Activated CD4-positive, alpha-beta T cell treated with anti-CD3 and anti-CD28 coated beads, Interleukin-2, amount 10 ng/mL, durations not matched to agents 7 days and 5 days (primary cell): ENCODE data around the gene ARHGAP15. TPM values are rescaled to one million over a fixed set of nuclear protein-coding genes. Genes with fewer than 3 reads are reported as not detected.
A peak's percentile ranks its signal among the peaks of the same experiment; 100 is the strongest.

ENCODE experiments used
- CTCF ChIA-PET: fragments of 350-600 bp; sonication (Branson Sonifier 250); formaldehyde crosslinking; loops from one replicate; lab custom pipeline; 2021; ENCODE audit warnings: antibody characterized with exemption; lab: Charles Lee
- POLR2A ChIA-PET: fragments of 350-600 bp; sonication (Branson Sonifier 250); formaldehyde crosslinking; loops from one replicate; lab custom pipeline; 2021; ENCODE audit warnings: antibody characterized with exemption; lab: Charles Lee
- DNase-seq: peaks from one replicate; pipeline ENCODE4 v3.0.0-alpha.2; 2020
- H3K27ac Mint-ChIP-seq: one replicate; pipeline ENCODE4 v1.8.0; 2021; ENCODE audit warnings: mild to moderate bottlenecking, moderate library complexity, mixed read lengths
- H3K27me3 Mint-ChIP-seq: one replicate; pipeline ENCODE4 v1.8.0; 2021; ENCODE audit warnings: mixed read lengths
- H3K36me3 Mint-ChIP-seq: one replicate; pipeline ENCODE4 v1.8.0; 2021; ENCODE audit warnings: low read depth, mixed read lengths
- H3K4me1 Mint-ChIP-seq: one replicate; pipeline ENCODE4 v1.8.0; 2021; ENCODE audit warnings: mixed read lengths
- H3K4me3 Mint-ChIP-seq: one replicate; pipeline ENCODE4 v1.8.0; 2021; ENCODE audit warnings: mild to moderate bottlenecking, moderate library complexity, mixed read lengths
- H3K9me3 Mint-ChIP-seq: one replicate; pipeline ENCODE4 v1.8.0; 2021; ENCODE audit warnings: mixed read lengths
- total RNA-seq, 2 experiments: library from RNA; stranded (reverse); gene quantifications; one replicate each; pipeline ENCODE4 v1.2.3, GENCODE V29; 2021

The ARHGAP15 gene
- total RNA-seq, 2 experiments from 2014 or later = 189 to 197 TPM

DNA sequence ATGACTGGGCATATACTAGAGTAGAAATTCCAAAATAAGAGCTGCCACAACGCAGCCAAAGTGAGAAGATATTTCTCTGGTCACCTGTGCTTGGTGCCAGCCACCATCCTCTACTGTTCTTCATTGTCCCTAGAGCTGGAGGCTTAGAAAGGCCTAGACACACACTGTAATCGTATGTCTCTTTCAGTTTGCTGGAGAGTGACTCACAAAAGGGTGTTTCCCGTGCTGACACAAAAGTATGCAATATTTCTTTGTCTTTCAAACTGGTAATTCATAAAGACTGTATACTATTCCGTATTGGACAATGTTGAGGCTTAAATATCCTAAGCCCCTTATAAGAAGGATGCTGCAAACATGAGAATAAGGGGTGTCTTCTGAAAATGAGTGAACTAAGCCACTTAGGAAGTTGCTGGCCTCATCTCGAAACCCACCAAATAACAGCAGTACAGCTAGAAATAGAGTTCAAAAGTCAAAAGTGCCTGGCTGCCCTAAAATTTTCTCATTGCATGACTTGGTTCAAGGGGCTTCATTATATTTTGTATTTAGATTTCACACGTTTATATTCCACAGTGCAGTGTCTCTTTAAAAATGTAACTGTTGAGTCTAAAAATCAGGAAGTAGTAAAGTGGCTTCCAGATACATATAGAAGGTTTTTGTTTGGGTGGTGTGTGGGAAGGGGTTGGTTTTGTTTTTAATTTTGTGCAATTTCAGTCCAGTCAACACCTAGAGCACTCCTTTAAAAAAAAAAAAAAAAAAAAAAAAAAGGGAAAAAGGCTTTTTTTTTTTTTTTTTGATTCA is 601.1 kb downstream of the ARHGAP15 start:
- POLR2A ChIA-PET = interaction anchor here (0.6 kb wide), 1 partner anchor 9 kb away, joined by 3 read pairs; no protein-coding TSS in a partner anchor
- CTCF ChIA-PET = no interaction called here

DNA sequence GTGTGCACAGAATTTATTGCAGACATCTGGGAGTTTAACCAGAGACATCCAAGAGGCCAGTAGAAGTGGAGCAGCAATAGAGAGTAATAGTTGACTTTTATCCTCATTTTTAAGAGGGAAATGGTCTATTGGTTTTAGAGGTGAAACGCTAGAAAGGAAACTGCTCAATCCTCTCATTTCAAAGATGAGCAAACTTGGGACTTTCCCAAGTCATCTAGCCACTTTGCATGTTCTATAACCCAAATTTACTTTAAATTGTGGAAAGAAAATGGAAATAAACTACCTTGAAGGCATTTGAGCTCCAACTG is 601.7 kb downstream of the ARHGAP15 start:
- no peak overlapping the region for H3K4me3 Mint-ChIP-seq
- no peaks in the 10 kb centered on the region for H3K9me3 Mint-ChIP-seq
- H3K27ac Mint-ChIP-seq = no peak overlapping the region
- POLR2A ChIA-PET = no interaction called here
- no peak for DNase-seq
- no peaks in the 10 kb centered on the region for H3K27me3 Mint-ChIP-seq
- CTCF ChIA-PET = no interaction called here
- peaks cover 37% of the 10 kb centered on the region for H3K36me3 Mint-ChIP-seq
- H3K4me1 Mint-ChIP-seq = peaks cover 31% of the 10 kb centered on the region

More for the DNA sequence above, 601.1 kb downstream of the ARHGAP15 start:
- peaks cover 33% of the 10 kb centered on the region for H3K36me3 Mint-ChIP-seq
- H3K4me3 Mint-ChIP-seq = no peak overlapping the region
- DNase-seq = peak; percentile 10
- peaks cover 31% of the 10 kb centered on the region for H3K4me1 Mint-ChIP-seq
- H3K9me3 Mint-ChIP-seq = no peaks in the 10 kb centered on the region
- H3K27ac Mint-ChIP-seq = peak overlapping the region; percentile 14
- H3K27me3 Mint-ChIP-seq = no peaks in the 10 kb centered on the region

- Mint-ChIP-seq H3K4me3 (no peak overlapping the region), H3K27ac (no peak overlapping the region), H3K36me3 (peaks cover 31% of the 10 kb centered on the region), H3K4me1 (peaks cover 30% of the 10 kb centered on the region), H3K9me3 (no peaks in the 10 kb centered on the region), H3K27me3 (no peaks in the 10 kb centered on the region)
- no peak for DNase-seq
- CTCF ChIA-PET = no interaction called here
- POLR2A ChIA-PET = no interaction called here
Observed at GRCh38 chr2:143732076-143732475, 602.9 kb downstream of the ARHGAP15 start.

DNA sequence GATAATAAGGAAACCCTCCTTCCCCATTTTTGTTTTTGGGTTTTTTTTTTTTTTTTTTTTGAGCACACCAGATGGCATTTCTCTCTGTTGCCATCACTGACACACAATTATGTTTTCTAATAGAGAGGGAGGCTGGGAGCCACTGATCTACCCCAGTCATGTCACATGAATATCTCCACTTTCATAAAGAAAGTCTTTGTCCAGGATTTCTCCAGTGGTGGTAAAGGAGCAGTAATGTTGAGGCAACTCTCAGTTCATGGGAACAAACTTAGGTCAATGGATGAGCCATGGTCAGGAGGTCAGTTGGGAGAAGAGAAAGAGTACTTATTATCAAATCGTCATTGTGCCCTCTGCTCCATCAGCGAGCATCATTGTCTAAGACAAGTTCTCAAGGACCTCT is 603.7 kb downstream of the ARHGAP15 start:
- Mint-ChIP-seq H3K36me3 (peaks cover 31% of the 10 kb centered on the region), H3K27me3 (no peaks in the 10 kb centered on the region), H3K9me3 (no peaks in the 10 kb centered on the region)

DNA sequence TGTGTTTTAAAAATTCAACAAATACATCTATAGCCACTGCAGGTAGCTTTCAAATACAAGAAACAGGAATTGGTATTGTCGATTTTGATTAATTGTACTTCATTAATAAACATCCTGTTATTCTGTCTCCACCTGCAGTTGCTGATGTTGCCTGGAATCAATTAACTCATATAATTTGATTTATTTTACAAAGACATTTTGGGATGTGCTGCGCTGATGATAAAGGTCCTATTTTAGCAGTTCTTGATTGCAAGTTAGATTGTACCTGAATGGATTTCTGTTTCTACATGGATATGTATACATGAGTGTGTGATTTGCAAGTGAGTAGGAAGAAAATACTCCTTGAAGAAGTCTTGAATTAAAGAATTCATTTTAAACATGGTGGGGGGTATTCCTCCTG is 605.3 kb downstream of the ARHGAP15 start:
- ChIA-PET POLR2A (no interaction called here), CTCF (no interaction called here)
- no peaks in the 10 kb centered on the region for H3K27me3 Mint-ChIP-seq
- no peak for DNase-seq
- H3K9me3 Mint-ChIP-seq = no peaks in the 10 kb centered on the region
- H3K4me1 Mint-ChIP-seq = peaks cover 13% of the 10 kb centered on the region
- no peak overlapping the region for H3K4me3 Mint-ChIP-seq
- H3K36me3 Mint-ChIP-seq = peaks cover 28% of the 10 kb centered on the region
- H3K27ac Mint-ChIP-seq = no peak overlapping the region

More for the DNA sequence above, 603.7 kb downstream of the ARHGAP15 start:
- Mint-ChIP-seq H3K27ac (no peak overlapping the region), H3K4me3 (no peak overlapping the region), H3K4me1 (peaks cover 28% of the 10 kb centered on the region)
- ChIA-PET CTCF (no interaction called here), POLR2A (no interaction called here)
- no peak for DNase-seq

- H3K27ac Mint-ChIP-seq = no peak overlapping the region
- H3K9me3 Mint-ChIP-seq = peaks cover 5% of the 10 kb centered on the region
- H3K4me3 Mint-ChIP-seq = no peak overlapping the region
- ChIA-PET CTCF (interaction anchor here (0.6 kb wide), 1 partner anchor 63 kb away, joined by 3 read pairs; no protein-coding TSS in a partner anchor), POLR2A (no interaction called here)
- no peaks in the 10 kb centered on the region for H3K27me3 Mint-ChIP-seq
- H3K4me1 Mint-ChIP-seq = no peaks in the 10 kb centered on the region
- peaks cover 37% of the 10 kb centered on the region for H3K36me3 Mint-ChIP-seq
- no peak for DNase-seq
Observed at GRCh38 chr2:143736904-143737303, 607.7 kb downstream of the ARHGAP15 start.

DNA sequence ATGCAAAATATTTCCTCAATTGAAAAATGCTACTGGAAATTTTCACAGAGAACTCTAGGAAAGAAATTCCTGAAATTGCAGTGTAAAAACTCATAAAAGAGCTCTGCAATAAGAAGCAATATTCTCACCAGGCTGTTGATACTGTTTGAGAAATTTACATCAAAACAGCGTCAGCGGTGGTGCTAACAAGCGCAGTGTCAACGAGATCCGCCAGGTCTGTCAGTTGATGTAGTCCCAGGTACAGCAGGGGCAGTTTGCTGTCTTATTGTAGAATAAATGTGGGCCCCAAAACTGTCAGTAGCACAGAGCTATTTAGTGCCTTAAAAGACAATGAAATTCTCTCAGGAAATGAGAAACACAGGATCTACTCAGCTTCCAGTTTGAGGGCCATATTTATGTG is 611.2 kb downstream of the ARHGAP15 start:
- POLR2A ChIA-PET = interaction anchor here (0.7 kb wide), 1 partner anchor 713 kb away, joined by 9 read pairs; no protein-coding TSS in a partner anchor
- Mint-ChIP-seq H3K9me3 (peaks cover 5% of the 10 kb centered on the region), H3K27ac (no peak overlapping the region), H3K36me3 (peaks cover 40% of the 10 kb centered on the region), H3K4me3 (no peak overlapping the region), H3K27me3 (no peaks in the 10 kb centered on the region), H3K4me1 (no peaks in the 10 kb centered on the region)
- CTCF ChIA-PET = no interaction called here
- DNase-seq = no peak

DNA sequence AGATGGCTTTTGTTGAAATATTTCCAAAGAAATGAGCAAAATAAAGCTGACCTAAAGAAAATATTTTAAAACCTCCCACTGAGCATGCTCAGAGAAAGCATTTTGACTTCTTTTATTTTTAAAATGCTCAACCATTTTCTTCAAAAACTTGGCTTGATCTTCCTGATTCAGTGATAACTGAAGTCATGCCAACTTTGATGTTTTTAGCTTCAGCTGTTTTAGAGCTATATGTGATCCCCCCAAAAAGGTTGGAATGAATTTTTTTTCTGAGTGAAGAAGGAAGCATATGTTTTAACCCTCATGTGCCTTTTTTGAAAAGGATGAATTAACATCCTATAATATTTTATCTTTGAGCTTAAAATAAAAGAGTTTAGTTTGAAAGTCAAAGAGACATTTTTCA is 612.0 kb downstream of the ARHGAP15 start:
- H3K4me3 Mint-ChIP-seq = no peak overlapping the region
- H3K4me1 Mint-ChIP-seq = no peaks in the 10 kb centered on the region
- no peak for DNase-seq
- ChIA-PET POLR2A (no interaction called here), CTCF (no interaction called here)
- H3K36me3 Mint-ChIP-seq = peaks cover 34% of the 10 kb centered on the region
- no peaks in the 10 kb centered on the region for H3K27me3 Mint-ChIP-seq
- H3K27ac Mint-ChIP-seq = no peak overlapping the region
- H3K9me3 Mint-ChIP-seq = peaks cover 5% of the 10 kb centered on the region

DNA sequence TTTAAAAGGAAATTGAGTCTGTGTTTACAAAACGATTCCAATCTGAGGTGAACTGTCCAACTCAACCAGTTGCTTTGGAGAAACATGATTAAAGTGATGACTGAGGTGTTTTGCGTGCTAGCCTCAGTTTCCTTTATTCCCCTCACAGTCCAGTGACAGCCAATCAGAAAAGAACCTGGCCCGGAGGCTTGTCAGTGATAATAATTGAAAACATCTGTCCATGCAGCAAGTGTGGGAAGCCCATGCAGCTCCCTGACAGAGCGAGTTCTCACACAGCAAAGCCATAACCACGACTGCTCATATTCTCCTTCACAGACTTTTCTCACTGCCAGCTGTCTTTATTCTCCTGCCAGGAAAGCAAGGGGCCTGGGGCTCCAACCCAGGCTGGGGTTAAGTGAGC is 613.4 kb downstream of the ARHGAP15 start:
- no peak overlapping the region for H3K27ac Mint-ChIP-seq
- H3K36me3 Mint-ChIP-seq = peaks cover 34% of the 10 kb centered on the region
- H3K27me3 Mint-ChIP-seq = no peaks in the 10 kb centered on the region
- DNase-seq = no peak
- H3K9me3 Mint-ChIP-seq = peaks cover 5% of the 10 kb centered on the region
- no peaks in the 10 kb centered on the region for H3K4me1 Mint-ChIP-seq
- no peak overlapping the region for H3K4me3 Mint-ChIP-seq
- ChIA-PET CTCF (no interaction called here), POLR2A (no interaction called here)

DNA sequence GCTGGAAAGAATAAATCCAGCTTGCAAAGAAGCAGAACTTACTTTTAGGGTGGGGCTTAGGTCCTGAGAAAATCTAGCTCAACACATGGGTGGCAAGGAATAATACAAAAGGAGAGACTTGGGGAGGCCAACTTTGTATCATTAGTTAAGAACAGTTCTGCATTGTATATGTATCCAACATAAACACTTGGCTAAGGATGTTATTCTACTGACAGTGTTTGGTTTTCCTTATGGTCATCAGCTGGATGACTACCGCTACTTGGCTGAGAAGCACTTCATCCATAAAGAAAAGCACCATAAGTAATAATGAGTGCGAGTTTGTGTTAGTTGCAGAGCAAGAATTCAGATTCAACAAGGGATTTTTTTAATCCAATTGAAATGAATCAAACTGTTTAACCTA is 614.9 kb downstream of the ARHGAP15 start:
- DNase-seq = no peak
- Mint-ChIP-seq H3K4me1 (no peaks in the 10 kb centered on the region), H3K9me3 (peaks cover 5% of the 10 kb centered on the region), H3K4me3 (no peak overlapping the region), H3K36me3 (peaks cover 32% of the 10 kb centered on the region), H3K27ac (no peak overlapping the region), H3K27me3 (no peaks in the 10 kb centered on the region)
- CTCF ChIA-PET = interaction anchor here (1.2 kb wide), 1 partner anchor 9 kb away, joined by 5 read pairs; no protein-coding TSS in a partner anchor
- POLR2A ChIA-PET = no interaction called here

- H3K4me1 Mint-ChIP-seq = no peaks in the 10 kb centered on the region
- peaks cover 30% of the 10 kb centered on the region for H3K36me3 Mint-ChIP-seq
- peaks cover under 1% of the 10 kb centered on the region for H3K9me3 Mint-ChIP-seq
- no peak for DNase-seq
- CTCF ChIA-PET = no interaction called here
- H3K27me3 Mint-ChIP-seq = no peaks in the 10 kb centered on the region
- no peak overlapping the region for H3K27ac Mint-ChIP-seq
- POLR2A ChIA-PET = no interaction called here
- H3K4me3 Mint-ChIP-seq = no peak overlapping the region
Observed at GRCh38 chr2:143745060-143745459, 615.8 kb downstream of the ARHGAP15 start.

DNA sequence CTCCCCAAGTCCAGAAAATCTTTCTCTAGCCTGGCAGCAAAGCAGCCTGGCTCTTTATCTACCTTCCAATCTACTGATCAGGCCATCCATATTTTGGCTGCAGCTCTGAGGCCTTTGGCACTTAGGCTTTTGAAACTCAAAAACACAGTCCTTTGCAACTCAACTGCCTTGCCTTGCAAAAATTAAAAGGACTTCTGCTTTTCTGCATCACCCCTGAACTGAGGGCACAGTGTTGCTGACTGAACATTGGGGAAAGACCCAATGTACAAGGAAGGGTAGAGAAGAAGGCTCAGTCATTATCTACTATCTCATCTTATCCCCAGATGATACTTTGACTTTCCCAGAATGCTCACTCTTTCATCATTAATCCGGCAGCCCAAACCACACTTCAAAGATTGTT is 625.5 kb downstream of the ARHGAP15 start:
- no peaks in the 10 kb centered on the region for H3K4me1 Mint-ChIP-seq
- no peak for DNase-seq
- no peak overlapping the region for H3K27ac Mint-ChIP-seq
- ChIA-PET POLR2A (no interaction called here), CTCF (no interaction called here)
- H3K36me3 Mint-ChIP-seq = peaks cover 17% of the 10 kb centered on the region
- H3K27me3 Mint-ChIP-seq = no peaks in the 10 kb centered on the region
- H3K4me3 Mint-ChIP-seq = no peak overlapping the region
- no peaks in the 10 kb centered on the region for H3K9me3 Mint-ChIP-seq

DNA sequence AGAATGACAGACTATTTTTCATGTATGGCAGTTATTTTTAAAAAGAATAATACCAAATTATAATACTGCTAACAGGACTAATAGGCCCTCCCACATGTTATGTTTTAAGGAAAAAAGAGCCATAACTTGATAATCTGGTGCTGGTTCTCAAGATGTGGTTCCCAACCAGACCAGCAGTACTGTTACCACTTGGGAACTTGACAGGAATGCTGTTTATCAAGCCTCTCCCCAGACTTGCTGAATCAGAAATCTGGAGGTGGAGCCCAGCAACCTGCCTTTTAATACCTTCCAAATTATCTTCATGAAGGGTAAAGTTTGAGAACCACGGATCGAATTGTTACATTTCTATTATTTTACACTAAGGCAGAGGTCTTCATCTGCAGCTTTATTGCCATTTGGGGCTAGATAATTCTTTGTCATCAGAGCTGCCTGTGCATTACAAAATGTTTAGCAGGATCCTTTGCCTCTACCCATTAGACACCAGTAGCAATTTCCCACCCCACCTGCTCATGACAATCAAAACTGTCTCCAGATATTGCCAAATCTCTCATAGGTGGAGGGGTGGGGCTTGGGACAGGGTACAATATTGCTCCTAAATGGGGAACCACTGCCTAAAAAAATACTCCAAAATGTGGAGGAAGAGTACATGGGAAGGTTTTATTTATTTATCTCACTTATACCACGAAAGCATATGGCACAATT is 629.6 kb downstream of the ARHGAP15 start:
- no peak for DNase-seq
- Mint-ChIP-seq H3K4me3 (no peak overlapping the region), H3K4me1 (no peaks in the 10 kb centered on the region), H3K27me3 (no peaks in the 10 kb centered on the region), H3K27ac (no peak overlapping the region), H3K9me3 (no peaks in the 10 kb centered on the region), H3K36me3 (peaks cover under 1% of the 10 kb centered on the region)
- POLR2A ChIA-PET = no interaction called here
- CTCF ChIA-PET = no interaction called here
